ENCODE measurements around the gene UBA3. TPM values are rescaled to one million over a fixed set of nuclear protein-coding genes. Genes with fewer than 3 reads are reported as not detected.

UBA3 gene
- polyA plus RNA-seq, 3 donors: 77.1 to 88.5 (median 81.7) TPM

- no peak overlapping the region for H3K4me2 ChIP-seq (replicated peaks; ENCODE audit: extremely low read depth, low read length, poor library complexity, severe bottlenecking)
- 100% methylated on average over 3 of the region's 6 CpGs for WGBS (ENCODE audit: insufficient coverage)
- H3K27ac Mint-ChIP-seq: no peak overlapping the region
Observed at GRCh38 chr3:69005071-69005790, 74.9 kb downstream of the UBA3 start.

More at GRCh38 chr3:69005071-69005790, 74.9 kb downstream of the UBA3 start:
- Histone ChIP-seq H3K36me3 (replicated peaks in 1 of 2; ENCODE audit: control insufficient read depth in 1 of 2, insufficient read depth in 2 of 2, low read length in 2 of 2) (peaks cover 11 to 47% of the 10 kb centered on the region in 2 donors), H4K20me1 (ENCODE audit: insufficient read depth, low read length) (no peaks in the 10 kb centered on the region), H3K9me3 (replicated peaks in 1 of 2; ENCODE audit: control insufficient read depth in 1 of 2, insufficient read depth in 1 of 2, low read length in 2 of 2) (no peaks in the 10 kb centered on the region), H3K27ac (ENCODE audit: low read depth in 1 of 2, low read length in 2 of 2) (no peak overlapping the region), H2AFZ (ENCODE audit: insufficient read depth, low read depth, low read length, poor library complexity, severe bottlenecking) (no peak overlapping the region), H3K9ac (ENCODE audit: insufficient read depth, low read length, poor library complexity, severe bottlenecking) (no peak overlapping the region), H3K79me2 (ENCODE audit: insufficient read depth, low read length) (no peaks in the 10 kb centered on the region), H3K4me1 (ENCODE audit: control insufficient read depth in 1 of 2, insufficient read depth in 2 of 2, low read length in 2 of 2) (no peaks in the 10 kb centered on the region), H3K27me3 (ENCODE audit: control insufficient read depth in 2 of 2, insufficient read depth in 2 of 2, low read length in 2 of 2) (no peaks in the 10 kb centered on the region), H3K4me3 (replicated peaks in 1 of 3; ENCODE audit: low read depth in 2 of 3, low read length in 3 of 3) (no peak overlapping the region)
- Mint-ChIP-seq H3K9me3 (no peaks in the 10 kb centered on the region), H3K4me3 (no peak overlapping the region), H3K27me3 (ENCODE audit: low read depth in 3 of 3) (peaks cover 0 to 1% (median 0%) of the 10 kb centered on the region in 3 donors), H3K36me3 (peaks cover 51 to 52% of the 10 kb centered on the region in 2 donors), H3K4me1 (no peaks in the 10 kb centered on the region)
- TF ChIP-seq CTCF (IDR thresholded peaks at IDR 0.05): no peak
- intact Hi-C loops (cut with micrococcal nuclease): no loop called here
- DNase-seq: no peak

Small RNAs within 50 kb of the gene (small RNA-seq; reads per million reads assigned to genes)
- gene MIR3136 (ENCODE audit: insufficient read length, low read depth): 0.71 reads per million

Other genes with a start within 250 kb of the UBA3 start
- not detected for gene TAFA4, start 147.8 kb downstream of the UBA3 start, polyA plus RNA-seq
- 1 to 10 TPM; 3.7 to 8.1 (median 5.0) TPM for gene EOGT, start 66.7 kb downstream of the UBA3 start, polyA plus RNA-seq
- 10 to 100 TPM in 2 of 3 donors, 1 to 10 TPM in 1; 6.4 to 25.6 (median 23.1) TPM for gene TMF1, start 28.0 kb downstream of the UBA3 start, polyA plus RNA-seq
- 100 to 1,000 TPM in 2 of 3 donors, 10 to 100 TPM in 1; 69.3 to 458 (median 430) TPM for gene ARL6IP5, start 4.6 kb upstream of the UBA3 start, polyA plus RNA-seq
- not detected for gene LMOD3, start 42.2 kb upstream of the UBA3 start, polyA plus RNA-seq